GM19455 (cell line): ENCODE data around the gene HPS5.
"Not testable (repeated sequence)": the region's sequence is repeated elsewhere in the genome, so short reads cannot be mapped to it uniquely, and the experiment has no call there.

Experiments
- ATAC-seq: cut with Tn5 transposase; IDR thresholded peaks from one replicate; pipeline ENCODE4 v1.9.1; 2021; ENCODE audit not compliant: unreplicated experiment

Gene HPS5

DNA sequence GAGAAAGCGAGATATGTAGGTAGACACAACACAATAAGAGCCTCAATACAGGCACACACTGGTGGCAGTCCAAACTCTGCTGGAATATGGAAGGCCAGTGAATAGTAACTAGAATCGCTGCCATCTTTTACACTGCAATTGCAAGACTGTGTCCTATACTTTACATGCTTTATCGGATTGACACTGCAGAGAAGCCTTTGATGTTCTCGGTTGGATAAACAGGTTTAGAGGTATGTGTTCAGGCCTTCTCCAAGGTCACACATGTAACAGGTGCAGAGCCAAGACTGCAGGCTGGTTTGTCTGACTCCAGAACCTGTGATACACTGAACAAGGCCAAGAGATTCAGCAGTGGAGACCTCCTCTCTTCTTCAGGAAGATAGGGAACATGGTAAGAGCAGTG, 50.7 kb downstream of the HPS5 start:
- no peak for ATAC-seq

DNA sequence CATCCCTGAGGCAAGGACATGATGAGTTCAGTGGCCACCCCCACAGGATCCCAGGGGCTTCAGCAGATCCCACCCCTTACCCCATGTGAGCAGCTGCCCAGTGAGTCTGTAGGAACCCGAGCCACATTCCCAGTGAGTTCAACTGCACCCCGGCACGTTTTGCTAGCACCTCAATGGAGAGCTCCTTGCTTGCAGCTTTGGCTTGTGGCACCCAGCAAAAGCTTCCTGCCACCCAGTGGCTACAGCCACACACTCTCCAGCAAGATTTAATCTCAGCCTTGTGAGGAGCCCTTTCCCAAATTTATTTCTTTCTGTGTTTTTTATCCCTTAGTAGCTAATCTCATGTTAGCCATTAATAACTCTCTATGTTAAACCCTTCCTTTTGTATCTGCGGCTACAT, 51.8 kb downstream of the HPS5 start:
- no peak for ATAC-seq

DNA sequence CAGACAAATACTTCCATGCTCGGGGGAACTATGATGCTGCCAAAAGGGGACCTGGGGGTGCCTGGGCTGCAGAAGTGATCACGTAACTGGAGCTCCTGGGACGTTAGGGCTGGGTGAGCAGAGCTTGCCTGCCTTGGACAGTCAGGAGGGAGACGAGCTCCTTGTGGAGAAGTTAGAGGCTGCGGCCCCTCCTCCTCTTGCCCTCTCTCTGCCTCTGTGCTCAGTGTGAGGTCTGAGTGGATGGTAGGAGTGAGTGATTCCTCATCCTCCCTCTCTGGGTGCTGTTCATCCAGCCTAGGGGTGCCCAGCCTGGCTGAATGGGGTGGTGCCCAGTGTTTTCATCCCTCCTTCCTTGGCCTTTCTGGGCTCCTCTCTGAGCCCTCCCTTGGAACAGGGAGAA, 52.7 kb downstream of the HPS5 start:
- ATAC-seq, result not testable (repeated sequence)

DNA sequence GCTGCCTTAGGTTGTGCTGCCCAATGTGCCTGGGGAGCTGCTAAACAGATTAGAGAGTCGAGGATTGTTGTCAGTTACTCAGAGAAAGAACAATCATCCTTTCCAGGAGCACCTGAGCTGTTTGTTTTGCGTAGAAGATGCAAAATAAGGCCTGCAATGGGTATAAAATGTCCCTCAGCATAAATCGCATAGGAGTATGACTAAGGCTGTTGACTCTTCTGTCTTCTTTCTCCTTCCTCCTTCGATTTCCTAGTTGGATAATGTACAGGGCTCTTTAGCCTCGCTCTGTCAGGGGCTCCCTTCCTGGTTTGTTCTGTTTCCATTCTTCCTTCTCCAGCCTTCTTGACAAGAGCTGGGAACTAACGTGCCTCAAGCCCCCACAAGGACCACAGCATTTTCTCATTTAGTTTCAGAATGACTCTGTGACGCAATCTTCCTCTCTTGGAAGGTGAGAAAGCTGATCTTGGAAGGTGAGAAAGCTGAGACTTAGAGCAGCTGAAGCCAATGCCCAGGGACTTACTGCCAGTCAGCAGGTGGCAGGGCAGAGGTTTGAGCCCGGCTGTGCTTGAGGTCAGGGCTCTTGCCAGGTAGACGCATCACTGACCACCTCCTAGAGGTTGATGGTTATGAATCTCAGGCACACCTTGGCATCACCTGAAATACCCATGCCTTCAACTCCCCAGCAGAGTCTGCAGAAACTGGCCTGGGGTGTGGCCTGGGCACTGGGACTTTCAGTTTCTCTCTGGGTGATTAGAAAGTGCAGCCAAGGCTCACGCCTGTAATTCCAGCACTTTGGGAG, 54.4 kb downstream of the HPS5 start:
- peak; percentile 68 for ATAC-seq

DNA sequence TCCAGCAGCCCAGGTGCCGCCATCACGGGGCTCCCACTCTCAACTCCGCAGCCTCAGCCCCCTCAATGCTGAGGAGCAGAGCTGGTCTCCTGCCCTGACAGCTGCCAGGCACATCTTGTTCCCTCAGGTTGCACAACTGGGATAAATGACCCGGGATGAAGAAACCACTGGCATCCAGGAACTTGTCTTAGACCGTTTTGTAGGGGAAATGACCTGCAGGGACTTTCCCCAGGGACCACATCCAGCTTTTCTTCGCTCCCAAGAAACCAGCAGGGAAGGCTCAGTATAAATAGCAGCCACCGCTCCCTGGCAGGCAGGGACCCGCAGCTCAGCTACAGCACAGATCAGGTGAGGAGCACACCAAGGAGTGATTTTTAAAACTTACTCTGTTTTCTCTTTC, 56.0 kb downstream of the HPS5 start, which contains the start of gene SAA1:
Gene SAA1 (plus strand): TSS at position 316 of the 400 bp plus-strand sequence. CDS start 624 bp downstream, outside the sequence.
- no peak for ATAC-seq

DNA sequence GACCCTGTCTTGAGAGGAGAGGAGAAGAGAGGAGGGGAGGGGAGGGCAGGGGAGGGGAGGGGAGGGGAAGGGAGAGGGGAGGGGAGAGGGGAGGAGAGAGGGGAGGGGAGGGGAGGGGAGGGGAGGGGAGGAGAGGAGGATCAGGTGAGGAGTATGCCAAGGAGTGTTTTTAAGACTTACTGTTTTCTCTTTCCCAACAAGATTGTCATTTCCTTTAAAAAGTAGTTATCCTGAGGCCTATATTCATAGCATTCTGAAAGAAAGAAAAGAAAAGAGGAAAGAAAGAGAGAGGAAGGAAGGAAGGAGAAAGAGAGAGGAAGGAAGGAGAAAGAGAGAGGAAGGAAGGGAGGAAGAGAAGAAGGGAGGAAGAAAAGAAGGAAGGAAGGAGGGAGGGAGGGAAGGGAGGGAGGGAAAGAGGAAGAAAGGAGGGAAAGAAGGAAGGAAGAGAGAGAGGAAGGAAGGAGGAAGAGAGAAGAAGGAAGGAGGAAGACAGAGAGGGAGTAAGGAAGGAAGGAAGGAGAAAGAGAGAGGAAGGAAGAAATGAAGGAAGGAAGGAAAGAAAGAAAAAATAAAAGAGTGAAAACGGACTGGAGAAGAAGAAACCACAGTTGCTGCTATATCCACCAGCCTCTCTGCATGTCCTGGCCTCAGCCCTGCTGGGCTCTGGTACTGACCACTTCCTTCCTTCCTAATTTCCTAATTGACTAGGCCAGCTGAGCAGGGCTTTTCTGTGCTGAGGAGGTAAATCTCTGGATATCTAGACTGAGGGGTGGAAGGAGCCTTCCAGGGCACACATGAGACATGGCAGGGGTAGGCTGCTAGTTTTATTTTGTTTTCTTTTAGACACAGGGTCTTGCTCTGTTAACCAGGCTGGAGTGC, 57.0 kb downstream of the HPS5 start:
- ATAC-seq, result no peak

DNA sequence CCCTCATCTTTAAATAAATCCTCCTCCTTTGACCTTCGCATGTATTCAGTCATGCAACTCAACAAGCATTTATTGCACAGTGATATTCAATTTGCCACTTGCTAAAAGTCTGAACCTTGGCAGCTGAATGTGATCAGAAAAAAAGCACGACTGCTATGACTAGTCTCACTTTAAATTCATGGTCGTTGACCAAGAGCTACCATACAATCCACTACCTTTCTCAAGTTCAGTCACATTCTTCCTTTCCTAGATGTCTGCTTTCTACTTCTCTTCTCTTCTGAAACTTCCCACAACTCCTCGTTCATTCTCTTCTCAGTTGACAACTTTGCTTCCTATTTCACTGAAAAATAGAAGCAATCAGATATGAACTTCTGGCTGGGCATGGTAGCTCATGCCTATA, 57.9 kb downstream of the HPS5 start:
- no peak for ATAC-seq

DNA sequence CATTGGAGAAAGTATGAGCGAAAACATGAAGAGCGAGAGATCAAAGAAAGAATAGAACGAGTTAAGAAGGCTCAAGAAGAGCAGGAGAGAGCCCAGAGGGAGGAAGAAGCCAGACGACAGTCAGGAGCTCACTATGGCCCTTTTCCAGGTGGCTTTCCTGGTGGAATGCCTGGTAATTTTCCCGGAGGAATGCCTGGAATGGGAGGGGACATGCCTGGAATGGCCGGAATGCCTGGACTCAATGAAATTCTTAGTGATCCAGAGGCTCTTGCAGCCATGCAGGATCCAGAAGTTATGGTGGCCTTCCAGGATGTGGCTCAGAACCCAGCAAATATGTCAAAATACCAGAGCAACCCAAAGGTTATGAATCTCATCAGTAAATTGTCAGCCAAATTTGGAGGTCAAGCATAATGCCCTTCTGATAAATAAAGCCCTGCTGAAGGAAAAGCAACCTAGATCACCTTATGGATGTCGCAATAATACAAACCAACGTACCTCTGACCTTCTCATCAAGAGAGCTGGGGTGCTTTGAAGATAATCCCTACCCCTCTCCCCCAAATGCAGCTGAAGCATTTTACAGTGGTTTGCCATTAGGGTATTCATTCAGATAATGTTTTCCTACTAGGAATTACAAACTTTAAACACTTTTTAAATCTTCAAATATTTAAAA, 59.1 kb downstream of the HPS5 start:
- ATAC-seq, result not testable (repeated sequence)

DNA sequence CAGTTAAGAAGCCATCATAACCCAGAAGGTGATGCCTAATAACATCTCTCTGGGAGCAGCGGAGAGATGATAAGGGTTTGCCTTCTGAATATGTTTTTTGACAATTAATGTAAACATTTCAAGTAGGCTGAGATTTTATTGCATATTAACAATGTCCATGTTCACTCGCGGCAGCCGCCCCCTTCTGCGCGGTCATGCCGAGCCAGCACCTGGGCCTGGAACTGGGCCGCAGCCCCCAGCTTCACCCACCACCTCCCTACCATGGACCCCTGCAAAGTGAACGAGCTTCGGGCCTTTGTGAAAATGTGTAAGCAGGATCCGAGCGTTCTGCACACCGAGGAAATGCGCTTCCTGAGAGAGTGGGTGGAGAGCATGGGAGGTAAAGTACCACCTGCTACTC, 60.2 kb downstream of the HPS5 start:
- ATAC-seq, result no peak

DNA sequence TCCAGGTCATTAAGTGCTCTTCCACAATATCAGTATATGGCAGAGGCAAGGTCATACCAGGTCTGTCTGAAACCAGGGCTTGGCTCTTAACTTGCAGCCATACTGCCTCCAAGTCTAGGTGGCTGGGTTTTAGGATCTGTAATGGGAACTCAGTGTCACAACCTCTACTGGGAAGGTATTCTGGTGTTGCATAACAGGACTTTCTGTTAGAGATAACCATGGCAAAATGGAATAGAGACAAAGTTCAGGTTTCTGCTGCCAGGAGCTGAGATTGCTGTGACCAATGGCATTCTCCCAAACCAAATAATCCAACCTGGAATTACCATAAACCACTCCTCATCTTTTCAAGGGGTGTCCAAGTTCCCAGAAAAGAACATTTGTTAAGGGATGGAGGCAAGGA, 62.7 kb downstream of the HPS5 start:
- ATAC-seq, result no peak

DNA sequence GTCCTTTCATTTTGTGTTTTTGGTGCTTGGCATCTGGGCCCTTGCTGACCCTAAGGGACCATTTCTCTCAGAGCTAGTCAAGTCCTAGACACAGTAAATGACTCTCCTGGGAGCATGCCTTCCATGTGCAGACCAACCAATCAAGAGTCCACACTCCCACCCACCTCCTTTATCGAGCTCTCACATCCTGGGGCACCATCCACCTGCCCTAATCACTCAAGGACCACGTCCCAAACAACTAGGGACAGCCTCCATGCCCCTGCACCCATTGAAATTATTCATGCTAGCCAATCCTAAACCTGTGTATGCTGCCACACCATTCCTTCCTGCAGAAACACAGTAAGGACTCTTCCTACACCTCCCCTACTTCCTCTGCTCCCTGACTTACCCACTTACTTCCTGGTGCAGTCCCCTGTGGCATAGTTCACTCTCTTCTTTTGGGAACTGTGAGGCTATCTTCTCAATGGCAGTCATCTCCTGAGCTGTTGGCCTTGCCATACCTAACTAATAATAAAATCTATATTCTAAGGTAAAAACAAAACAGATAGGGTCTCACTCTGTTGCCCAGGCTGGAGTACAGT, 67.1 kb downstream of the HPS5 start:
- no peak for ATAC-seq

DNA sequence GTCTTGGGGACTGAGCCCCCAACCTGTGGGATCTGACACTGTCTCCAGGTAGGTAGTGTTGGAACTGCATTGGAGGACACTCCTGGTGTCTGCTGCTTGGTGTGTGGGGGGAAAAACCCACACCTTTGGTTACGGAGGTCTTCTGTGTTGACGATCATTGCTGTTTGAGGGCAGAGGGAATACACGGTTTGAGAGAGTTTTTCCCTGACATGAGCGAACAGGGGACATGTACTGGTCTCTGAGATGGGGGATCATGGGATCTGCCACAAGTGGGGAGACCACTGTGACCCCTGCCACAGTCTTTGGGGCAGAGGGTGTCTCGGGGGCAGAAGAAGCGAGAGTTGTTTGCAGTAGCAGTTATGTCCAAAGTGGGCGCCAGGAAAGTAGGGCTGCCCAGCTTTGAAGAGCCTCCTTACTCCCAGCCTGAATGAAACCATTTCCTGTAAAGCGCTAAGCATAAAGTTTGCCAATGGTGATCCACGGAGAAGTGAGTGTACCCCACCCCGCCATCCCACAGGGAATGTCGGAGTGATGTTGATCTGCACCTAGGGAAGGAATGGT, 68.1 kb downstream of the HPS5 start:
- no peak for ATAC-seq

DNA sequence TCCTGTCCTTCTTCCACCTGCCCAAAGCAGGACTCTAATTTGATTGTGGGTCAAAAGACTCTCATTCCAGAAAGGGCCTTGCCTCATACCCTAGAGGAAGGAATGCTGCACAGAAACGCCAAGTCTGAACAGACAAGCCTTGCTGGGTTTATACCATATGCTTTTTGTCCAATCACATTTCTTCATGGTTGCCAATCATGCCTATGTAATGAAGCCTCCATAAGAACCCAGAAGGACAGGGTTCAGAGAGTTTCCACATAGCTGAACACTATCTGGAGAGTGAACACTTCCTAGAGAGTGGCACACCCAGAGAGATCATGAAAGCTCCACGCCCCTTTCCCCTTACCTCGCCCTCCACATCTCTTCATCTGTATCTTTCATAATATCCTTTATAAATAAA, 68.7 kb downstream of the HPS5 start:
- ATAC-seq, result no peak

DNA sequence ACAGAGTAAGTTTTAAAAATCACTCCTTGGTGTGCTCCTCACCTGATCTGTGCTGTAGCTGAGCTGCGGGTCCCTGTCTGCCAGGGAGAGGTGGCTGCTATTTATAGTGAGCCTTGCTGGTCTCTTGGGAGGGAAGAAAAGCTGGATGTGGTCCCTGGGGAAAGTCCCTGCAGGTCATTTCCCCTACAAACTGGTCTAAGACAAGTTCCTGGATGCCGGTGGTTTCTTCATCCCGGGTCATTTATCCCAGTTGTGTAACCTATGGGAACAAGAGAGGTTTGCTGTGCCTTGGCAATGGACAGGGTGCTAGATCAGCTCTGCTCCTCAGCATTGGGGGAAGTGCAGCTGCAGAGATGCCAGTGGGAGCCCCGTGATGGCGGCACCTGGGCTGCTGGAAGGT, 73.4 kb downstream of the HPS5 start, which contains the start of gene SAA2:
Gene SAA2 (minus strand): TSS at position 108 of the 400 bp plus-strand sequence. CDS start 657 bp downstream, outside the sequence.
- ATAC-seq, result no peak

DNA sequence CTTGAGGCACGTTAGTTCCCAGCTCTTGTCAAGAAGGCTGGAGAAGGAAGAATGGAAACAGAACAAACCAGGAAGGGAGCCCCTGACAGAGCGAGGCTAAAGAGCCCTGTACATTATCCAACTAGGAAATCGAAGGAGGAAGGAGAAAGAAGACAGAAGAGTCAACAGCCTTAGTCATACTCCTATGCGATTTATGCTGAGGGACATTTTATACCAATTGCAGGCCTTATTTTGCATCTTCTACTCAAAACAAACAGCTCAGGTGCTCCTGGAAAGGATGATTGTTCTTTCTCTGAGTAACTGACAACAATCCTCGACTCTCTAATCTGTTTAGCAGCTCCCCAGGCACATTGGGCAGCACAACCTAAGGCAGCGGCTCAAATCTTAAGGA, 74.8 kb downstream of the HPS5 start:
- peak; percentile 6 for ATAC-seq

DNA sequence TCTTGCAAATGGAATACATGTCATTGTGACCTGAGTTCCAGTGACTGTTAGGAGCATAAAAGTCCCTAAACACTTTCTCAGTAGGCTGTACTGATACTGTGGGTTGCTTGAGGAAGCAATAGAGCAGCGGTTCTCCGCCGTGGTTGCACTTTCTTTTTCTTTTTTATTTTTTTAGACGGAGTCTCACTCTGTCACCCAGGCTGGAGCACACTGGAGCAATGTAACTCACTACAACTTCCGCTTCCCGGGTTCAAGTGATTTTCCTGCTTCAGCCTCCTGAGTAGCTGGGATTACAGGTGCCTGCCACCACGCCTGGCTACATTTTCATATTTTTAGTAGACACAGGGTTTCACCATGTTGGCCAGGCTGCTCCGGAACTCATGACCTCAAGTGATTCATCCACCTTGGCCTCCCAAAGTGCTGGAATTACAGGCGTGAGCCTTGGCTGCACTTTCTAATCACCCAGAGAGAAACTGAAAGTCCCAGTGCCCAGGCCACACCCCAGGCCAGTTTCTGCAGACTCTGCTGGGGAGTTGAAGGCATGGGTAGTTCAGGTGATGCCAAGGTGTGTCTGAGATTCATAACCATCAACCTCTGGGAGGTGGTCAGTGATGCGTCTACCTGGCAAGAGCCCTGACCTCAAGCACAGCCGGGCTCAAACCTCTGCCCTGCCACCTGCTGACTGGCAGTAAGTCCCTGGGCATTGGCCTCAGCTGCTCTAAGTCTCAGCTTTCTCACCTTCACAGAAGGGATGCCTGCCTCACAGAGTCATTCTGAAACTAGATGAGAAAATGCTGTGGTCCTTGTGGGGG, 75.4 kb downstream of the HPS5 start:
- peak; percentile 80 for ATAC-seq

DNA sequence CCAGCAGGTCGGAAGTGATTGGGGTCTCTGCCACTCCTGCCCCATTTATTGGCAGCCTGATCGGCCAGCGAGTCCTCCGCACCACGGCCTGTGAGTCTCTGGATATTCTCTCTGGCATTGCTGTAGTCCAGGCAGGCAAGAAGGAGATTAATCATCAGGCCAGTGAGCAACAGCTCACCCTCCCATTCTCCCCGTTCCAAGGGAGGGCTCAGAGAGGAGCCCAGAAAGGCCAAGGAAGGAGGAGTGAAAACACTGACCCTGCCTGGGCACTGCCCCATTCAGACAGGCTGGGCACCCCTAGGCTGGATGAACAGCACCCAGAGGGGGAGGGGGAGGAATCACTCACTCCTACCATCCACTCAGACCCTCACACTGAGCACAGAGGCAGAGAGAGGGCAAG, 76.5 kb downstream of the HPS5 start:
- no peak for ATAC-seq

DNA sequence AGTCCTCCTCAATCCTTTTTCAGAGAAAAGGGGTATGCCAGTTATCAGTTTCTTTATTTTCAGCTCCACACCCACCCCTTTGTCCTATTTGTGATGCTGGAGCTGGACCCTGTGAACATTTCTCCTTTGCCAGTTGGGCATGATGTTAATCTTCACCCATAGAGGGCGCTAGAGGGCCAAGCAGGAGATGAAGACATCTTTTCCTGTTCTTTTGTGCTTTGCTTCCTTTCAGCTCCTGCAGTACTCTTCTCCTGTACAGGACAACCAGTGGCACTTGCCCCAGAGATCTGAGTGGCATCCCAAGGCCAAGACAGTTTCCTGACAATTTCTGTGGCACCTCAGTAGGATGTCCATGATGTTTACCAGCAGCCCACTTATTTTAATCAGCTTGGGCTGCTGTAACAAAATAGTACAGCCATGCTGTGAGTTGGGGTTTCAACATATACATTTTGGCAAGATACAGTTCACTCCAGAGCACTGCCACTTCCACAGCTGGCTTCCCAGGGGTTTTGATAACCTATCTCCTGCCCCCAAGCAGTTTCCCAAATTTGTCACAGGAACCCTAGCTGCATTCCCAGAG, 78.1 kb downstream of the HPS5 start:
- ATAC-seq, result no peak

DNA sequence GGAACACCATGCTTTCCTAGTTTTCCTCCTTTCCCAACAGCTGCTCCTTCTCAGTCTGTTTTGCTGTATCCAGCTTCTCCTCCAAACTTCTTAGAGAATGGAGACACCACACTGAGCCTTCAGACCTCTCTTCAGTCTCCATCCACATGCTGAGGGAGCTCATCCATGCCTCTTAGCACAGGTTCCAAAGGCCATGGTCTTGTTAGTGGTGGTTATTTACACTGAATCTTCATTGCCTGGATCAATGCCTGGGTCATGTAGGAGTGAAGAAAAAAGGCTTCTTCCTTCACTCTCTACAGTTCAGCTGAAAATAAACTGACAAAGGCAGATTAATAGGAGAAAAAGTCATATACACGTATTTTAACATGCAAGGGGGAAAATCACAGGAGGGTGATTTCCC, 82.3 kb downstream of the HPS5 start:
- ATAC-seq, result no peak
